ENCODE measurements around the gene CHKA.

CHKA gene

GRCh38 chr11:68002938-68003845 is 118.0 kb downstream of the CHKA start:
- Histone ChIP-seq H3K4me2 (ENCODE audit: low read depth, low read length, poor library complexity, severe bottlenecking) (no peak overlapping the region), H3K9me3 (ENCODE audit: insufficient read depth, low read depth, low read length) (no peaks in the 10 kb centered on the region), H3K4me3 (ENCODE audit: low read length, poor library complexity, severe bottlenecking) (no peak overlapping the region), H4K20me1 (ENCODE audit: insufficient read depth, low read length, poor library complexity, severe bottlenecking) (no peaks in the 10 kb centered on the region), H3K27me3 (ENCODE audit: insufficient read depth, low read length, poor library complexity, severe bottlenecking) (no peaks in the 10 kb centered on the region), H3F3A (ENCODE audit: low read depth) (no peaks in the 10 kb centered on the region), H3K36me3 (ENCODE audit: insufficient read depth, low read length) (no peaks in the 10 kb centered on the region), H3K4me1 (ENCODE audit: insufficient read depth, low read length, poor library complexity, severe bottlenecking) (peaks cover 18% of the 10 kb centered on the region), H3K9me2 (replicated peaks; ENCODE audit: low read depth, low read length) (no peaks in the 10 kb centered on the region), H3K9ac (ENCODE audit: low read depth, low read length, poor library complexity, severe bottlenecking) (no peak overlapping the region), H2AFZ (ENCODE audit: low read length) (no peak overlapping the region), H3K79me2 (ENCODE audit: insufficient read depth, low read length) (no peaks in the 10 kb centered on the region)
- TF ChIP-seq EZH2phosphoT487 (IDR thresholded peaks at IDR 0.05; ENCODE audit: borderline replicate concordance) (no peak), CTCF (conservative IDR thresholded peaks at IDR 0.05; ENCODE audit: low read length) (no peak)
